Trophoblast cell (in vitro differentiated cells and primary cell): ENCODE data around the gene AAK1.

Experiments
- DNase-seq, 2 donors: peaks; one replicate each; pipeline ENCODE4 v3.0.0-alpha.2; 2016
- H2AFZ ChIP-seq: 2 replicates; pipeline ENCODE4 v1.6.1; 2013; ENCODE audit warnings: low read length, moderate library complexity, mild to moderate bottlenecking; ENCODE audit not compliant: insufficient read depth, poor library complexity
- H2AK5ac ChIP-seq: 2 replicates; pipeline ENCODE4 v1.6.1; 2013; ENCODE audit warnings: mild to moderate bottlenecking, low read length
- H2BK120ac ChIP-seq: 2 replicates; pipeline ENCODE4 v1.6.1; 2013; ENCODE audit warnings: low read length, mild to moderate bottlenecking, moderate library complexity; ENCODE audit not compliant: insufficient read depth, poor library complexity
- H2BK12ac ChIP-seq: 2 replicates; pipeline ENCODE4 v1.6.1; 2013; ENCODE audit warnings: mild to moderate bottlenecking, low read length, moderate library complexity
- H2BK5ac ChIP-seq: 2 replicates; pipeline ENCODE4 v1.6.1; 2013; ENCODE audit warnings: low read length, low read depth, moderate library complexity, mild to moderate bottlenecking; ENCODE audit not compliant: poor library complexity
- H3K14ac ChIP-seq: 2 replicates; pipeline ENCODE4 v1.6.1; 2013; ENCODE audit warnings: mild to moderate bottlenecking, low read length
- H3K18ac ChIP-seq: 2 replicates; pipeline ENCODE4 v1.6.1; 2013; ENCODE audit warnings: mild to moderate bottlenecking, low read length
- H3K23ac ChIP-seq: 2 replicates; pipeline ENCODE4 v1.6.1; 2013; ENCODE audit warnings: low read length
- H3K27ac ChIP-seq: 2 replicates; pipeline ENCODE4 v1.5.1; 2013; ENCODE audit warnings: low read depth, mild to moderate bottlenecking, inconsistent platforms, low read length, moderate library complexity
- H3K27me3 ChIP-seq: 2 replicates; pipeline ENCODE4 v1.6.1; 2013; ENCODE audit warnings: inconsistent platforms, mild to moderate bottlenecking, low read length, moderate library complexity; ENCODE audit not compliant: insufficient read depth
- H3K36me3 ChIP-seq, 2 experiments: 1 replicate in 1 of 2; 2 replicates in 1 of 2; pipeline ENCODE4 v1.6.1; 2013; ENCODE audit warnings: low read length in 2 of 2, mild to moderate bottlenecking in 2 of 2, moderate library complexity in 1 of 2; ENCODE audit not compliant: insufficient read depth in 2 of 2, control insufficient read depth in 1 of 2
- H3K4ac ChIP-seq: 2 replicates; pipeline ENCODE4 v1.6.1; 2013; ENCODE audit warnings: low read depth, mild to moderate bottlenecking, low read length, moderate library complexity
- H3K4me1 ChIP-seq, 2 experiments: 1 replicate in 1 of 2; 2 replicates in 1 of 2; pipeline ENCODE4 v1.6.1; 2013; ENCODE audit warnings: low read length in 2 of 2, mild to moderate bottlenecking in 2 of 2, moderate library complexity in 1 of 2; ENCODE audit not compliant: insufficient read depth in 2 of 2, control insufficient read depth in 1 of 2
- H3K4me2 ChIP-seq: 2 replicates; pipeline ENCODE4 v1.6.1; 2013; ENCODE audit warnings: inconsistent platforms, mild to moderate bottlenecking, low read length, moderate library complexity
- H3K4me3 ChIP-seq: 2 replicates; pipeline ENCODE4 v1.5.1; 2013; ENCODE audit warnings: mild to moderate bottlenecking, low read depth, low read length, inconsistent platforms
- H3K79me1 ChIP-seq: one replicate; pipeline ENCODE4 v1.6.1; 2013; ENCODE audit warnings: low read length
- H3K79me2 ChIP-seq: 2 replicates; pipeline ENCODE4 v1.6.1; 2013; ENCODE audit warnings: low read length, mild to moderate bottlenecking; ENCODE audit not compliant: control insufficient read depth, insufficient read depth, poor library complexity
- H3K9ac ChIP-seq: 2 replicates; pipeline ENCODE4 v1.6.1; 2013; ENCODE audit warnings: mild to moderate bottlenecking, low read length
- H3K9me3 ChIP-seq: 2 replicates; pipeline ENCODE4 v1.6.1; 2013; ENCODE audit warnings: low read depth, mild to moderate bottlenecking, control low read depth, inconsistent platforms, low read length; ENCODE audit not compliant: insufficient read depth
- H4K12ac ChIP-seq: 2 replicates; pipeline ENCODE4 v1.6.1; 2013; ENCODE audit warnings: low read depth, mild to moderate bottlenecking, low read length, moderate library complexity
- H4K8ac ChIP-seq: 2 replicates; pipeline ENCODE4 v1.6.1; 2013; ENCODE audit warnings: low read depth, mild to moderate bottlenecking, low read length, moderate library complexity
- H4K91ac ChIP-seq: one replicate; pipeline ENCODE4 v1.6.1; 2013; ENCODE audit warnings: low read depth, mild to moderate bottlenecking, low read length, moderate library complexity
- WGBS: extraction: QIAGEN DNeasy Blood & Tissue Kit; methylation state at CpG from one replicate; pipeline ENCODE4 v1.1.7; 2013; ENCODE audit warnings: missing lambda C conversion rate; ENCODE audit not compliant: insufficient read length, insufficient coverage; ENCODE audit errors: extremely low coverage; 5-methylcytosine and 5-hydroxymethylcytosine counted together

Gene AAK1

DNA sequence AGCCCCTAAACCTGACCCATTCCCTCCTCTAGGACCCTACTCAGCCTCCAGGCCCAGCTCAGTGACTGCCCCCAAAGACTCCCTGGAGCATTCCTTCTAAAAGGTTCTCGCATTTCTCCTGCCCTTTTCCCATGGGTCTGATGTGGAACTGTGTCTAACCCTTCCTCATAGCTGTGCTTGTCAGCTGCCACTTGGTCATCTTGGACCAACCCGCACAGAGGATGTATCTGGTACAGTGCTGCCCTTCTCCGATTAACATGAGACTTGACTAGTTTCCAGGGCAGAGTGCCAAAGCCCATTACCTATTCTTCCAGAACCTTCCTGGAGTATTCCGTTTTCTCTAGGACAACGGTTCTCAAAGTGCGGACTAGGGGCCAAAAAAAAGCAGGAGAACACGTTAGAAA lies 205.8 kb downstream of the AAK1 start:
- H2AFZ ChIP-seq, result peak overlapping the region; percentile 78
- H3K4me2 ChIP-seq, result peak overlapping the region; percentile 87
- H2BK5ac ChIP-seq, result peak overlapping the region; percentile 73
- H3K23ac ChIP-seq, result no peak overlapping the region
- peak overlapping the region; percentile 89 for H3K4me3 ChIP-seq
- H3K27ac ChIP-seq, result peak overlapping the region; percentile 72
- H3K4ac ChIP-seq, result peak overlapping the region; percentile 35
- peak overlapping the region; percentile 54 for H2BK120ac ChIP-seq
- H3K14ac ChIP-seq, result peak overlapping the region; percentile 45
- peaks cover 6% of the 10 kb centered on the region for H3K79me2 ChIP-seq
- no peaks in the 10 kb centered on the region for H3K9me3 ChIP-seq
- peak overlapping the region; percentile 30 for H4K91ac ChIP-seq
- H2BK12ac ChIP-seq, result no peak overlapping the region
- peak in 1 of 2 donors; percentile 18 for DNase-seq
- no CpG with 5 or more reads among the region's 7 CpGs for WGBS
- peaks cover 0 to 3% of the 10 kb centered on the region in 2 experiments for H3K36me3 ChIP-seq
- peak overlapping the region; percentile 94 for H4K8ac ChIP-seq
- H3K4me1 ChIP-seq, result peaks cover 6 to 7% of the 10 kb centered on the region in 2 experiments
- H3K9ac ChIP-seq, result peak overlapping the region; percentile 25
- H2AK5ac ChIP-seq, result no peak overlapping the region
- peak overlapping the region; percentile 81 for H4K12ac ChIP-seq
- H3K79me1 ChIP-seq, result peaks cover 8% of the 10 kb centered on the region
- H3K27me3 ChIP-seq, result no peaks in the 10 kb centered on the region
- H3K18ac ChIP-seq, result peak overlapping the region; percentile 75

DNA sequence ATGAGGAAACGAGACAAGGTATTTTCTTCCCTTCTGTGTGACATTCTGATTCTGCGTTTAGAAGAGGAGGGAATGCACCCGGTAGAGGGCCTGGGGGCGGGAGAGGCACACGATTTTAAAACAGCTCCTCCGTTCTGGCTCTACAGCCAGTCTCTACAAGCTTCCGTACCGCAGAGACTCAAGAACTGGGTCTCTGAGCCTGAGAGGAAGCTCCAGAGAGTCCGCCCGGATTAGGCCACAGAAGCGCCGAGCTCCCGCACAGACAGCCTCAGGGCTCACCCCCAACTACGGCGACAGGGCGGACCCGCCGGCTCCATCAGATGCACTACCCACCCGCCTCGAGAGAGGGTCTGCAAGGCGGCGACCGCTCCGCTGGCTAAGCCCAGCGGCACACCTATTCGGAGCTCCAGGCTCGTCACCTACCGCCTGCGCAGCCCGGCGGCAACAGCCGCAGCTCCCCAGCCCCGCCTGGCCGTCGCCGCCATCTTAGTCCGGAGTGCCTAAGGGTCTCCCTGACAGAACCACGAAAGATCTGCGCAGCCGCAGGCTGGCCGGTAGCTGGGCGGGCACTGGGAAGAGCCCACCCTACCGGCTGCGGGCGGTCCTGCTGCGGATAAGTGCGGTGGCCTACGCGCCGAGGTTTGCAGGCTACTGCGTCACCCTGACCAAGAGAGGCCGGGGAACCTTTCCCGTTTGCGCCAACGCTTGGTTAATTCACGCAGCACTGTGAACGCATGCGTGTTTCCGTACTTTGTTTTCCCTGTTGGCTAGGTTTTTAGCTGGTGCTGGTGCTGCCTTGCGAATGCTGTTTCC lies 206.4 kb downstream of the AAK1 start, which contains the start of gene NFU1:
NFU1 (minus strand) TSS at position 498 of the 813 bp plus-strand sequence; CDS start at position 485, 13 bp downstream.
- H3K14ac ChIP-seq, result peak within 1 kb of the TSS; percentile 86
- H3K27me3 ChIP-seq, result no peaks in the 10 kb centered on the region
- peak within 1 kb of the TSS; percentile 94 for H4K8ac ChIP-seq
- no peak within 1 kb of the TSS for H2AK5ac ChIP-seq
- H4K91ac ChIP-seq, result peak within 1 kb of the TSS; percentile 82
- H3K79me1 ChIP-seq, result peaks cover 8% of the 10 kb centered on the region
- no peaks in the 10 kb centered on the region for H3K9me3 ChIP-seq
- peak within 1 kb of the TSS; percentile 85 for H4K12ac ChIP-seq
- peak within 1 kb of the TSS; percentile 78 for H2AFZ ChIP-seq
- H2BK12ac ChIP-seq, result peak within 1 kb of the TSS; percentile 63
- peak within 1 kb of the TSS; percentile 81 for H2BK120ac ChIP-seq
- H3K23ac ChIP-seq, result no peak within 1 kb of the TSS
- no CpG with 5 or more reads among the region's 60 CpGs for WGBS
- H3K36me3 ChIP-seq, result peaks cover 0 to 3% of the 10 kb centered on the region in 2 experiments
- peak within 1 kb of the TSS; percentile 91 for H3K18ac ChIP-seq
- H3K4me1 ChIP-seq, result peaks cover 6 to 7% of the 10 kb centered on the region in 2 experiments
- peak within 1 kb of the TSS; percentile 92 for H3K27ac ChIP-seq
- H3K4me3 ChIP-seq, result peak within 1 kb of the TSS; percentile 89
- peak within 1 kb of the TSS; percentile 77 for H2BK5ac ChIP-seq
- H3K4me2 ChIP-seq, result peak within 1 kb of the TSS; percentile 87
- peak; percentile 97 for DNase-seq
- peak within 1 kb of the TSS; percentile 94 for H3K9ac ChIP-seq
- peak within 1 kb of the TSS; percentile 35 for H3K4ac ChIP-seq
- H3K79me2 ChIP-seq, result peaks cover 6% of the 10 kb centered on the region

DNA sequence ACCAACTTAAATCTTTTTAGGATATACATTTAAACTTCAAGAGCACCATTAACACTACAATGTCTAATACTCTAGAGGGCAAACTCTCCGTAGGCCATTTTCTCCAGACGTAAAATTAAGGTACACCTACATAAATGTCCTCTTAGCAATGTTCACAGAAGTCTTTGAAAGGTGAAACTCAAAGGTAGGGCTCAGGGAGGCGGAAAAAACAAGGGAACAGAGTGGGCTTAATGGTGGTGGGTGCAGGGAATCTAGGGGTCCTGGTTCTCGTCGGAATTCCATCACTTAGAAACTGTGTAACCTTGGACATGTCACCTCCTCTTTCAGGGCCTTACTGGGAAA lies 207.0 kb downstream of the AAK1 start:
- Histone ChIP-seq H3K4ac (no peak overlapping the region), H4K91ac (peak overlapping the region; percentile 82), H3K9ac (peak overlapping the region; percentile 94), H3K27ac (peak overlapping the region; percentile 92), H3K4me2 (peak overlapping the region; percentile 87), H2AK5ac (no peak overlapping the region), H2BK12ac (no peak overlapping the region), H2BK5ac (peak overlapping the region; percentile 25), H3K4me1 (peaks cover 6 to 7% of the 10 kb centered on the region in 2 experiments), H4K8ac (peak overlapping the region; percentile 5), H3K14ac (no peak overlapping the region), H3K23ac (no peak overlapping the region), H3K36me3 (peaks cover 0 to 3% of the 10 kb centered on the region in 2 experiments), H3K79me2 (peaks cover 6% of the 10 kb centered on the region), H3K27me3 (no peaks in the 10 kb centered on the region), H3K79me1 (peaks cover 8% of the 10 kb centered on the region), H4K12ac (no peak overlapping the region), H2BK120ac (no peak overlapping the region), H3K4me3 (peak overlapping the region; percentile 89), H3K18ac (no peak overlapping the region), H2AFZ (no peak overlapping the region), H3K9me3 (no peaks in the 10 kb centered on the region)
- WGBS, result no CpG with 5 or more reads among the region's 5 CpGs
- no peak for DNase-seq

DNA sequence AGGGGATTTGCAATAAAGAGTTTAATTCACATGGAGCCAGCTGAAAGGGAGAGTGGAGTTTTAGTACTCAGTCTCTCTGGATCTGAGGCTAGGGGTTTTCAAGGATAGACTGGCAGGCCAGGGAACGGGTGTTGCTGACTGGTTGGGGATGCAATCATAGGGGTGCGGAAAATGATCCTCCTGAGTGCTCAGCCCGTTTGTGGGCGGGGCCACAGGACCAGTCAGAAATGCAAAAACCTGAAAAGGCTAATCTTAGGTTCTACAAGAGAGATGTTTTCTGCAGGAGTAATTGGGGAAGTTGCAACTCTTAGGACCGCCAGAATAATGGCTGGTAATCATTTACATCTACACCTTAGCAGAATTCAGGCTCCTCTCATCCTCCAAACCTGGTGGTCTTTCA lies 208.8 kb downstream of the AAK1 start:
- H3K79me2 ChIP-seq, result peaks cover 6% of the 10 kb centered on the region
- H4K8ac ChIP-seq, result no peak overlapping the region
- H3K9ac ChIP-seq, result no peak overlapping the region
- no peak overlapping the region for H3K18ac ChIP-seq
- H3K27me3 ChIP-seq, result no peaks in the 10 kb centered on the region
- no CpG with 5 or more reads among the region's 5 CpGs for WGBS
- no peak overlapping the region for H4K12ac ChIP-seq
- H3K27ac ChIP-seq, result no peak overlapping the region
- no peak overlapping the region for H2AK5ac ChIP-seq
- no peak overlapping the region for H2BK120ac ChIP-seq
- no peaks in the 10 kb centered on the region for H3K9me3 ChIP-seq
- H4K91ac ChIP-seq, result no peak overlapping the region
- peaks cover 8% of the 10 kb centered on the region for H3K79me1 ChIP-seq
- no peak overlapping the region for H3K14ac ChIP-seq
- no peak overlapping the region for H2AFZ ChIP-seq
- no peak for DNase-seq
- peaks cover under 1 to 8% of the 10 kb centered on the region in 2 experiments for H3K36me3 ChIP-seq
- H2BK5ac ChIP-seq, result no peak overlapping the region
- H3K4me2 ChIP-seq, result peak overlapping the region; percentile 0
- no peak overlapping the region for H3K4ac ChIP-seq
- H3K4me1 ChIP-seq, result peaks cover 6 to 7% of the 10 kb centered on the region in 2 experiments
- H3K4me3 ChIP-seq, result no peak overlapping the region
- no peak overlapping the region for H3K23ac ChIP-seq
- H2BK12ac ChIP-seq, result no peak overlapping the region
